Vagina (tissue), 2 donors: ENCODE results near the gene ERC2.

Experiments used
- POLR2A ChIP-seq, 2 donors: fragments of 450-650 bp; IDR thresholded peaks; one replicate each; pipeline ENCODE4 v1.6.1; 2017; ENCODE audit warnings: antibody characterized with exemption in 2 of 2, mild to moderate bottlenecking in 2 of 2, moderate library complexity in 2 of 2
- POLR2AphosphoS5 ChIP-seq, 2 donors: sonication (generic); formaldehyde crosslinking; IDR thresholded peaks; one replicate each; pipeline ENCODE4 v1.9.0; 2017; ENCODE audit warnings: antibody characterized with exemption in 2 of 2, mild to moderate bottlenecking in 2 of 2, low read depth in 1 of 2; ENCODE audit not compliant: insufficient read depth in 1 of 2
- TF ChIP-seq, protein P1 (sequence below), 3 experiments: fragments of 450-650 bp in 2 of 3; fragments of 200-600 bp in 1 of 3; sonication (generic) in 1 of 3; IDR thresholded peaks; one replicate each; pipeline ENCODE4 v1.5.1; 2017 to 2019; ENCODE audit warnings: antibody characterized with exemption in 3 of 3, mild to moderate bottlenecking in 2 of 3, moderate library complexity in 2 of 3

- TF ChIP-seq, protein P1, sequence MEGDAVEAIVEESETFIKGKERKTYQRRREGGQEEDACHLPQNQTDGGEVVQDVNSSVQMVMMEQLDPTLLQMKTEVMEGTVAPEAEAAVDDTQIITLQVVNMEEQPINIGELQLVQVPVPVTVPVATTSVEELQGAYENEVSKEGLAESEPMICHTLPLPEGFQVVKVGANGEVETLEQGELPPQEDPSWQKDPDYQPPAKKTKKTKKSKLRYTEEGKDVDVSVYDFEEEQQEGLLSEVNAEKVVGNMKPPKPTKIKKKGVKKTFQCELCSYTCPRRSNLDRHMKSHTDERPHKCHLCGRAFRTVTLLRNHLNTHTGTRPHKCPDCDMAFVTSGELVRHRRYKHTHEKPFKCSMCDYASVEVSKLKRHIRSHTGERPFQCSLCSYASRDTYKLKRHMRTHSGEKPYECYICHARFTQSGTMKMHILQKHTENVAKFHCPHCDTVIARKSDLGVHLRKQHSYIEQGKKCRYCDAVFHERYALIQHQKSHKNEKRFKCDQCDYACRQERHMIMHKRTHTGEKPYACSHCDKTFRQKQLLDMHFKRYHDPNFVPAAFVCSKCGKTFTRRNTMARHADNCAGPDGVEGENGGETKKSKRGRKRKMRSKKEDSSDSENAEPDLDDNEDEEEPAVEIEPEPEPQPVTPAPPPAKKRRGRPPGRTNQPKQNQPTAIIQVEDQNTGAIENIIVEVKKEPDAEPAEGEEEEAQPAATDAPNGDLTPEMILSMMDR (IDR thresholded peaks at IDR 0.05): no peak
- no peak for TF ChIP-seq POLR2AphosphoS5 (IDR thresholded peaks at IDR 0.05; ENCODE audit: insufficient read depth in 1 of 2, low read depth in 1 of 2)
- TF ChIP-seq POLR2A (IDR thresholded peaks at IDR 0.05): no peak
Measured at GRCh38 chr3:56308471-56308870, 159.8 kb downstream of the ERC2 start.
